H1 (cell line): Measurements from ENCODE around the gene ADD1. TPM values are rescaled to one million over a fixed set of nuclear protein-coding genes. Genes with fewer than 3 reads are reported as not detected.
"Not testable (repeated sequence)": the region's sequence is repeated elsewhere in the genome, so short reads cannot be mapped to it uniquely, and the experiment has no call there.

ENCODE experiments used
- CTCF ChIA-PET: fragments of 300-600 bp; sonication (Branson Sonifier 250); formaldehyde crosslinking; loops from one replicate; lab custom pipeline; 2021; ENCODE audit not compliant: partially characterized antibody; lab: Charles Lee
- POLR2A ChIA-PET: fragments of 300-600 bp; sonication (Branson Sonifier 250); formaldehyde crosslinking; loops from one replicate; lab custom pipeline; 2021; ENCODE audit warnings: inconsistent platforms; ENCODE audit not compliant: partially characterized antibody; lab: Charles Lee
- DNase-seq, 2 experiments: peaks; one replicate each; pipeline versions ENCODE4 v3.0.0 to v3.0.0-alpha.2; 2010 to 2022; ENCODE audit warnings: low spot score in 2 of 2, low read depth in 1 of 2, mixed read lengths in 1 of 2
- FAIRE-seq: peaks from 2 replicates; lab custom pipeline; 2011; peaks lifted over from hg19 to GRCh38; lab: Jason Lieb, UNC
- H2AFZ ChIP-seq: 2 replicates; pipeline ENCODE4 v1.8.1; 2012; ENCODE audit warnings: low read length, inconsistent platforms
- H2AK5ac ChIP-seq: 2 replicates; pipeline ENCODE4 v1.6.1; 2013; ENCODE audit warnings: low read depth, low read length
- H2BK120ac ChIP-seq: replicated peaks from 2 replicates; pipeline ENCODE3; 2013; ENCODE audit warnings: low read depth, low read length, inconsistent platforms
- H2BK12ac ChIP-seq: 2 replicates; pipeline ENCODE4 v1.6.1; 2013; ENCODE audit warnings: low read depth, low read length
- H2BK15ac ChIP-seq: 2 replicates; pipeline ENCODE4 v1.6.1; 2013; ENCODE audit warnings: low read length
- H2BK20ac ChIP-seq: 2 replicates; pipeline ENCODE4 v1.6.1; 2013; ENCODE audit warnings: low read length
- H2BK5ac ChIP-seq: 2 replicates; pipeline ENCODE4 v1.6.1; 2013; ENCODE audit warnings: low read depth, low read length
- H3K14ac ChIP-seq: 2 replicates; pipeline ENCODE4 v1.6.1; 2013; ENCODE audit warnings: inconsistent platforms; ENCODE audit not compliant: insufficient read length
- H3K18ac ChIP-seq: 2 replicates; pipeline ENCODE4 v1.6.1; 2013; ENCODE audit warnings: low read length; ENCODE audit errors: extremely low read depth
- H3K23ac ChIP-seq: 2 replicates; pipeline ENCODE4 v1.6.1; 2013; ENCODE audit warnings: inconsistent platforms; ENCODE audit not compliant: insufficient read length
- H3K23me2 ChIP-seq: 2 replicates; pipeline ENCODE4 v1.6.1; 2013; ENCODE audit warnings: low read depth, low read length
- H3K27ac ChIP-seq: 2 replicates; pipeline ENCODE4 v1.6.1; 2011; ENCODE audit warnings: low read depth, low read length, inconsistent platforms
- H3K27me3 ChIP-seq, 4 experiments: replicated peaks in 1 of 4; 1 replicate in 1 of 4; 2 replicates in 3 of 4; pipeline versions ENCODE4 v1.6.1 to v1.8.1; 2011 to 2013; ENCODE audit warnings: low read length in 3 of 4, mild to moderate bottlenecking in 3 of 4, inconsistent platforms in 2 of 4, mixed read lengths in 2 of 4, moderate library complexity in 1 of 4; ENCODE audit not compliant: control insufficient read depth in 3 of 4, insufficient read depth in 3 of 4; ENCODE audit errors: extremely low read depth in 1 of 4
- H3K36me3 ChIP-seq, 4 experiments: 2 replicates each; pipeline versions ENCODE4 v1.6.1 to v1.8.1; 2011 to 2013; ENCODE audit warnings: mild to moderate bottlenecking in 4 of 4, low read length in 3 of 4, moderate library complexity in 2 of 4, control low read depth in 1 of 4, inconsistent platforms in 1 of 4; ENCODE audit not compliant: insufficient read depth in 4 of 4, control insufficient read depth in 2 of 4
- H3K4ac ChIP-seq: replicated peaks from 2 replicates; pipeline ENCODE3; 2013; ENCODE audit warnings: low read length, low read depth, mixed read lengths, inconsistent platforms; ENCODE audit not compliant: insufficient read length
- H3K4me1 ChIP-seq, 4 experiments: replicated peaks in 1 of 4; 1 replicate in 1 of 4; 2 replicates in 3 of 4; pipeline versions ENCODE4 v1.6.1 to v1.8.1; 2011 to 2013; ENCODE audit warnings: low read length in 3 of 4, inconsistent platforms in 2 of 4, mixed read lengths in 1 of 4; ENCODE audit not compliant: insufficient read depth in 4 of 4, control insufficient read depth in 3 of 4
- H3K4me2 ChIP-seq, 2 experiments: 2 replicates each; pipeline versions ENCODE4 v1.6.1 to v1.8.1; 2011 to 2013; ENCODE audit warnings: low read depth in 2 of 2, low read length in 2 of 2, control low read depth in 1 of 2, inconsistent platforms in 1 of 2, mild to moderate bottlenecking in 1 of 2; ENCODE audit not compliant: insufficient read depth in 1 of 2
- H3K4me3 ChIP-seq, 4 experiments: fragments of 200-600, 300-600 bp in 1 of 4; sonication (generic), shearing (Covaris generic), sonication (Bioruptor Twin) in 1 of 4; 2 replicates each; pipeline versions ENCODE4 v1.5.1 to v1.8.1; 2011 to 2016; ENCODE audit warnings: low read length in 4 of 4, low read depth in 3 of 4, control low read depth in 2 of 4, inconsistent platforms in 2 of 4, mild to moderate bottlenecking in 2 of 4, mixed read lengths in 1 of 4, moderate library complexity in 1 of 4; ENCODE audit not compliant: insufficient read depth in 2 of 4; ENCODE audit errors: extremely low read depth in 1 of 4
- H3K56ac ChIP-seq: replicated peaks from 2 replicates; pipeline ENCODE3; 2013; ENCODE audit warnings: low read depth, mild to moderate bottlenecking, mixed read lengths, low read length, inconsistent platforms; ENCODE audit not compliant: insufficient read length
- H3K79me1 ChIP-seq: 2 replicates; pipeline ENCODE4 v1.6.1; 2013; ENCODE audit warnings: low read depth, low read length, control low read depth
- H3K79me2 ChIP-seq, 2 experiments: 2 replicates each; pipeline versions ENCODE4 v1.6.1 to v1.8.1; 2012 to 2013; ENCODE audit warnings: low read length in 2 of 2, mild to moderate bottlenecking in 2 of 2, inconsistent platforms in 1 of 2; ENCODE audit not compliant: insufficient read depth in 2 of 2, control insufficient read depth in 1 of 2
- H3K9ac ChIP-seq, 4 experiments: replicated peaks in 1 of 4; 1 replicate in 1 of 4; 2 replicates in 3 of 4; pipeline versions ENCODE4 v1.6.1 to v1.8.1; 2011 to 2013; ENCODE audit warnings: low read depth in 3 of 4, low read length in 3 of 4, control low read depth in 2 of 4, mild to moderate bottlenecking in 2 of 4, moderate library complexity in 2 of 4, inconsistent platforms in 1 of 4; ENCODE audit errors: extremely low read depth in 1 of 4
- H3K9me3 ChIP-seq, 2 experiments: 2 replicates each; pipeline versions ENCODE4 v1.6.1 to v1.8.1; 2012 to 2013; ENCODE audit warnings: mild to moderate bottlenecking in 2 of 2, moderate library complexity in 2 of 2, control low read depth in 1 of 2, inconsistent platforms in 1 of 2, low read depth in 1 of 2, low read length in 1 of 2, mixed read lengths in 1 of 2; ENCODE audit not compliant: insufficient read depth in 2 of 2
- H4K20me1 ChIP-seq, 2 experiments: replicated peaks in 1 of 2; 2 replicates each; pipeline versions ENCODE3 to v1.8.1; 2011 to 2013; ENCODE audit warnings: inconsistent platforms in 2 of 2, low read length in 2 of 2, mild to moderate bottlenecking in 1 of 2; ENCODE audit not compliant: insufficient read depth in 2 of 2, control insufficient read depth in 1 of 2
- H4K5ac ChIP-seq: 2 replicates; pipeline ENCODE4 v1.6.1; 2013; ENCODE audit warnings: low read length, low read depth, mixed read lengths, inconsistent platforms; ENCODE audit not compliant: insufficient read length
- H4K8ac ChIP-seq: 2 replicates; pipeline ENCODE4 v1.8.0; 2013; ENCODE audit warnings: mild to moderate bottlenecking, moderate library complexity, low read length, inconsistent platforms; ENCODE audit not compliant: insufficient read depth; ENCODE audit errors: extremely low read depth
- H4K91ac ChIP-seq: replicated peaks from 2 replicates; pipeline ENCODE3; 2013; ENCODE audit warnings: low read length, mixed read lengths, inconsistent platforms; ENCODE audit not compliant: insufficient read length
- WGBS, 2 experiments: shearing (Covaris generic) in 1 of 2; methylation state at CpG; one replicate each; pipeline versions ENCODE4 v1.1.6 to v1.1.7; 2013 to 2015; ENCODE audit warnings: low lambda C conversion rate in 2 of 2, mixed read lengths in 2 of 2, inconsistent platforms in 1 of 2, low coverage in 1 of 2, missing lambda C conversion rate in 1 of 2; ENCODE audit not compliant: insufficient replicate concordance in 2 of 2, insufficient coverage in 1 of 2, insufficient read length in 1 of 2; ENCODE audit errors: extremely low coverage in 1 of 2, missing lambda C conversion rate in 1 of 2; 5-methylcytosine and 5-hydroxymethylcytosine counted together
- polyA plus RNA-seq, 7 experiments: library from polyadenylated mRNA; depleted of rRNA in 3 of 7; stranded (reverse) in 5 of 7; unstranded in 2 of 7; fragments of >200 nt in 5 of 7; fragments of 200-250 nt in 2 of 7; gene quantifications; 1 replicate in 5 of 7; 2 replicates in 1 of 7; 4 replicates in 1 of 7; pipeline versions ENCODE4 v1.2.1 to v1.2.3, GENCODE V29; 2011 to 2013; ENCODE audit warnings: missing spikeins in 2 of 7, mixed read lengths in 2 of 7
- total RNA-seq: library from RNA; stranded (reverse); fragmentation: NEBNext Ultra II Directional; extraction: Animal tissue kit (Norgen Biotek cat#: 25700); gene quantifications from 2 replicates; pipeline ENCODE4 v1.2.1, GENCODE V29; 2021

ADD1 gene
- total and polyA plus RNA-seq, 2 of the 8 experiments (the other 6 are each of a cell fraction or from before 2014, with no cell fraction given): 113 to 143 TPM

- not testable (repeated sequence) for H3K56ac ChIP-seq, H2BK120ac ChIP-seq, H3K4me3 ChIP-seq, H4K5ac ChIP-seq, H3K14ac ChIP-seq, H3K79me1 ChIP-seq, H2AK5ac ChIP-seq, FAIRE-seq, H3K27me3 ChIP-seq, H3K4ac ChIP-seq, DNase-seq, H3K23ac ChIP-seq, H3K9ac ChIP-seq, H3K9me3 ChIP-seq, H2BK15ac ChIP-seq, H2AFZ ChIP-seq, H2BK12ac ChIP-seq, H3K18ac ChIP-seq, H3K4me2 ChIP-seq, H2BK20ac ChIP-seq, H4K91ac ChIP-seq, H4K8ac ChIP-seq, H2BK5ac ChIP-seq, H3K27ac ChIP-seq
- Histone ChIP-seq H3K23me2 (peaks cover 14% of the 10 kb centered on the region), H3K36me3 (peaks cover 32 to 55% (median 47%) of the 10 kb centered on the region in 4 experiments), H3K79me2 (peaks cover 0 to 19% of the 10 kb centered on the region in 2 experiments; a peak in 2 of 4 replicates), H4K20me1 (peaks cover 15 to 27% of the 10 kb centered on the region in 2 experiments), H3K4me1 (peaks cover 0 to 12% (median 4%) of the 10 kb centered on the region in 4 experiments; a peak in 6 of 7 replicates)
- ChIA-PET CTCF (interaction anchor here (1.3 to 1.7 kb wide), 3 partner anchors 10 to 28 kb away, joined by 4 to 9 read pairs (median 4); no protein-coding TSS in a partner anchor), POLR2A (interaction anchor here (0.8 to 6.0 kb wide), 4 partner anchors 10 to 120 kb away, joined by 4 to 45 read pairs (median 10); no protein-coding TSS in a partner anchor)
- 95% methylated on average over 10 of the region's 10 CpGs; no CpG with 5 or more reads in 1 of the 2 experiments for WGBS, 2 experiments
These were observed 94.8 kb downstream of the ADD1 start for GRCh38 chr4:2938411-2938810.
